Neural progenitor cell (in vitro differentiated cells): Measurements from ENCODE around the gene PRKCA.

Source experiments
- EZH2 ChIP-seq: fragments of 200-600 bp; sonication (generic); IDR thresholded peaks from 2 replicates; pipeline ENCODE4 v1.6.1; 2017; ENCODE audit warnings: antibody characterized with exemption, mild to moderate bottlenecking, moderate library complexity
- TF ChIP-seq, protein P1 (sequence below): fragments of 200-600 bp; sonication (generic); IDR thresholded peaks from 2 replicates; pipeline ENCODE4 v1.5.1; 2017; ENCODE audit warnings: antibody characterized with exemption, mild to moderate bottlenecking

DNA sequence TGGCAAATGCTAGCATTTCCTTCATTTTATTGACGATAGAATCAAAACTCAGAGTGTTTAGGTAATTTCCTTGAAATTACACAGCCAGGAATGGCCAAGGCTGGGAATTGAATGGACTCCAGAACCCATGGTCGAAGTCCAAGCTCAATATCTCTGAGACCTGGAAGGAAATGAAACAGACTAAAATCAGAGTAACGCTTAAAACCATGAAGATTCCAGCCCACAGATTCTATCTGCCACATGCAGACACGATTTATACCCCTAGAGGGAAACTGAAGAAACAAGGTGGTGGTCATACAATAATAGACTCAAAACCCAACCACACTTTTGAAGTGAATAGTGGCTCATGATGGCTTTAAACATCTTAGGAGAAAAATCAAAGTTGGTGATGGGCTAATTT lies 95.6 kb downstream of the PRKCA start:
- TF ChIP-seq, protein P1, sequence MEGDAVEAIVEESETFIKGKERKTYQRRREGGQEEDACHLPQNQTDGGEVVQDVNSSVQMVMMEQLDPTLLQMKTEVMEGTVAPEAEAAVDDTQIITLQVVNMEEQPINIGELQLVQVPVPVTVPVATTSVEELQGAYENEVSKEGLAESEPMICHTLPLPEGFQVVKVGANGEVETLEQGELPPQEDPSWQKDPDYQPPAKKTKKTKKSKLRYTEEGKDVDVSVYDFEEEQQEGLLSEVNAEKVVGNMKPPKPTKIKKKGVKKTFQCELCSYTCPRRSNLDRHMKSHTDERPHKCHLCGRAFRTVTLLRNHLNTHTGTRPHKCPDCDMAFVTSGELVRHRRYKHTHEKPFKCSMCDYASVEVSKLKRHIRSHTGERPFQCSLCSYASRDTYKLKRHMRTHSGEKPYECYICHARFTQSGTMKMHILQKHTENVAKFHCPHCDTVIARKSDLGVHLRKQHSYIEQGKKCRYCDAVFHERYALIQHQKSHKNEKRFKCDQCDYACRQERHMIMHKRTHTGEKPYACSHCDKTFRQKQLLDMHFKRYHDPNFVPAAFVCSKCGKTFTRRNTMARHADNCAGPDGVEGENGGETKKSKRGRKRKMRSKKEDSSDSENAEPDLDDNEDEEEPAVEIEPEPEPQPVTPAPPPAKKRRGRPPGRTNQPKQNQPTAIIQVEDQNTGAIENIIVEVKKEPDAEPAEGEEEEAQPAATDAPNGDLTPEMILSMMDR: no peak
- TF ChIP-seq EZH2: no peak
